Measurements from ENCODE around the gene SMIM13.

GRCh38 chr6:11164717-11165646, 71.3 kb downstream of the SMIM13 start:
- no peak for TF ChIP-seq CTCF (IDR thresholded peaks at IDR 0.05; ENCODE audit: insufficient read depth, low read length, poor library complexity, severe bottlenecking)
- no peak for TF ChIP-seq EZH2phosphoT487 (conservative IDR thresholded peaks at IDR 0.05; ENCODE audit: low read length)

All from SU-DHL-6 (cell line).